BJ (cell line): Measurements from ENCODE around the gene STX12. TPM values are rescaled to one million over a fixed set of nuclear protein-coding genes. Genes with fewer than 3 reads are reported as not detected.

ENCODE experiments used
- CTCF ChIA-PET: fragments of 350-600 bp; formaldehyde crosslinking; extraction: SDS; loops from one replicate; lab custom pipeline; 2021; ENCODE audit warnings: antibody characterized with exemption, inconsistent platforms; lab: Yijun Ruan, JAX
- POLR2A ChIA-PET: fragments of 300-600 bp; sonication (Branson Sonifier 250); formaldehyde crosslinking; extraction: SDS; loops from one replicate; lab custom pipeline; 2021; ENCODE audit warnings: antibody characterized with exemption; lab: Charles Lee
- DNase-seq: peaks from one replicate; pipeline ENCODE4 v3.0.0-alpha.2; 2011; ENCODE audit warnings: low read depth
- H3K27me3 ChIP-seq: 2 replicates; pipeline ENCODE4 v1.6.0; 2011; ENCODE audit warnings: low read length; ENCODE audit not compliant: control insufficient read depth, insufficient read depth
- H3K36me3 ChIP-seq: 2 replicates; pipeline ENCODE4 v1.5.1; 2011; ENCODE audit warnings: low read length; ENCODE audit not compliant: control insufficient read depth, insufficient read depth
- H3K4me3 ChIP-seq: 2 replicates; pipeline ENCODE4 v1.5.1; 2011; ENCODE audit warnings: low read depth, mild to moderate bottlenecking, control low read depth, low read length
- polyA plus RNA-seq: library from polyadenylated mRNA; depleted of rRNA; stranded (reverse); fragments of >200 nt; gene quantifications from 2 replicates; pipeline ENCODE4 v1.2.3, GENCODE V29; 2011
- TF ChIP-seq, protein P1 (sequence below): IDR thresholded peaks from 2 replicates; pipeline ENCODE4 v1.5.1; 2011; ENCODE audit warnings: low read depth, mild to moderate bottlenecking, control low read depth, inconsistent platforms, low read length, moderate library complexity; ENCODE audit not compliant: insufficient read depth

The STX12 gene
- polyA plus RNA-seq, 1 experiment, result 31.2 TPM

DNA sequence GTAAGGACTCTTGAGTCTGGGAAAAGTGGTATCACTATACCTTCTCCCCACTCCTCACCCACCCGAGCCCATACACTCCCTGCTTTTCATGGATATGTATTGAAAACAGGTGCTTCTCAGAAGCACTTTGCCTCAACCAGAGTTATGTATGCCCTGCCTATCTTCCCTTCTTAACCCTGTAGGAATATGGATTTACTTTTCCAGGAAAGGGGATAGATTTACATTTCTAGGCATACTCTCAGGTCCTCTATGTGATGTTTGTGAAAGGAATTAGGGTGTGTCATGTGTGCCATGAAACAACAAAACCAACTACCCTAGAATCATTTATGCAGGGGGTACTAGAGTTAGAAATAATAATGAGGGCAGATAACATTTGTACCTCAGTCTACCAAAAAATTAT is 11.0 kb upstream of the STX12 start:
- no peak for DNase-seq
- Histone ChIP-seq H3K36me3 (no peaks in the 10 kb centered on the region), H3K27me3 (no peaks in the 10 kb centered on the region), H3K4me3 (no peak overlapping the region)
- CTCF ChIA-PET, result interaction anchor here (0.6 kb wide), 1 partner anchor 360 kb away, joined by 3 read pairs; no protein-coding TSS in a partner anchor
- POLR2A ChIA-PET, result no interaction called here
- TF ChIP-seq, protein P1, sequence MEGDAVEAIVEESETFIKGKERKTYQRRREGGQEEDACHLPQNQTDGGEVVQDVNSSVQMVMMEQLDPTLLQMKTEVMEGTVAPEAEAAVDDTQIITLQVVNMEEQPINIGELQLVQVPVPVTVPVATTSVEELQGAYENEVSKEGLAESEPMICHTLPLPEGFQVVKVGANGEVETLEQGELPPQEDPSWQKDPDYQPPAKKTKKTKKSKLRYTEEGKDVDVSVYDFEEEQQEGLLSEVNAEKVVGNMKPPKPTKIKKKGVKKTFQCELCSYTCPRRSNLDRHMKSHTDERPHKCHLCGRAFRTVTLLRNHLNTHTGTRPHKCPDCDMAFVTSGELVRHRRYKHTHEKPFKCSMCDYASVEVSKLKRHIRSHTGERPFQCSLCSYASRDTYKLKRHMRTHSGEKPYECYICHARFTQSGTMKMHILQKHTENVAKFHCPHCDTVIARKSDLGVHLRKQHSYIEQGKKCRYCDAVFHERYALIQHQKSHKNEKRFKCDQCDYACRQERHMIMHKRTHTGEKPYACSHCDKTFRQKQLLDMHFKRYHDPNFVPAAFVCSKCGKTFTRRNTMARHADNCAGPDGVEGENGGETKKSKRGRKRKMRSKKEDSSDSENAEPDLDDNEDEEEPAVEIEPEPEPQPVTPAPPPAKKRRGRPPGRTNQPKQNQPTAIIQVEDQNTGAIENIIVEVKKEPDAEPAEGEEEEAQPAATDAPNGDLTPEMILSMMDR, result no peak

DNA sequence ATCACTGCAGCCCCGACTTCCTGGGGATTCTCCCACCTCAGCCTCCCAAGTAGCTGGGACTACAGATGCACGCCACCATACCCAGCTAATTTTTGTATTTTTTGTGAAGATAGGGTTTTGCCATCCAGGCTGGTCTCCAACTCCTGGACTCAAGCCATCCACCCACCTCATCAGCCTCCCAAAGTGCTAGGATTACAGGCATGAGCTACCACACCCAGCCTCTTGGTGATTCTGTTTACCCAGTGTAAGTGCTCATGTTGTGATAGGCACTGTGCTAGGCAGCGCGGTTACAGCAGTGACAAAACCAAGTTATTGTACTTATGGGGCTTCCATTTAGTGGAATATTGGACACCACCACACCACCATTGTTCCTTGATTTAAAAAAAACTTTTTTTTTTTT is 9.7 kb upstream of the STX12 start:
- no peaks in the 10 kb centered on the region for H3K27me3 ChIP-seq
- CTCF ChIA-PET, result interaction anchor here (1.2 kb wide), 1 partner anchor 11 kb away, joined by 3 read pairs; no protein-coding TSS in a partner anchor
- POLR2A ChIA-PET, result no interaction called here
- no peaks in the 10 kb centered on the region for H3K36me3 ChIP-seq
- TF ChIP-seq, protein P1, result no peak
- no peak for DNase-seq
- no peak overlapping the region for H3K4me3 ChIP-seq

DNA sequence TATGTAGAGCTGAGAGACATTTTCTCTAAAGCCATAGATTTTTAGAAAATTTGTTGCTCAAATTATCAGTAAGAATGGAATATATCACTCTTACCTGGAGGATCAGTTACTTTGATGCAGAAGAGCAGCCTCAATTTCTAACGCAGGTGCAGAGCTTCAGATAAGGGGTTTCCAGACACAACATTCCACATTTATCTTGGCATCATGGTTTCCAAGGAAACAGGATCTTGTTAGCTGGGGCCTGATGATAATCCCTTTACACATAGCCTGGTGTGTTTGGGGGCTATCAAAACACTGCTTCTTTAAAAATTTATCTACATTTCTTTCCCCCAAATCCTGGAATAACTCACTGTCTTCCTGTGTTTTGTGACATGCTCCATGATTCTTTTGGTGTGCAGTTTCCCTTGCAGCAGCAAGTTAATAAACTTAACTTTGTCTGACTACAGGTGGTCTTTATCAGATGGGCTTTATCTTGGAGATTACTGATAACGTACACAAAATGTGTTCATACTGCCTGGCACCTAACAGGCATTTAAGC is 2.7 kb upstream of the STX12 start:
- Histone ChIP-seq H3K27me3 (no peaks in the 10 kb centered on the region), H3K36me3 (no peaks in the 10 kb centered on the region), H3K4me3 (no peak overlapping the region)
- ChIA-PET CTCF (no interaction called here), POLR2A (no interaction called here)
- no peak for DNase-seq
- TF ChIP-seq, protein P1, result no peak

DNA sequence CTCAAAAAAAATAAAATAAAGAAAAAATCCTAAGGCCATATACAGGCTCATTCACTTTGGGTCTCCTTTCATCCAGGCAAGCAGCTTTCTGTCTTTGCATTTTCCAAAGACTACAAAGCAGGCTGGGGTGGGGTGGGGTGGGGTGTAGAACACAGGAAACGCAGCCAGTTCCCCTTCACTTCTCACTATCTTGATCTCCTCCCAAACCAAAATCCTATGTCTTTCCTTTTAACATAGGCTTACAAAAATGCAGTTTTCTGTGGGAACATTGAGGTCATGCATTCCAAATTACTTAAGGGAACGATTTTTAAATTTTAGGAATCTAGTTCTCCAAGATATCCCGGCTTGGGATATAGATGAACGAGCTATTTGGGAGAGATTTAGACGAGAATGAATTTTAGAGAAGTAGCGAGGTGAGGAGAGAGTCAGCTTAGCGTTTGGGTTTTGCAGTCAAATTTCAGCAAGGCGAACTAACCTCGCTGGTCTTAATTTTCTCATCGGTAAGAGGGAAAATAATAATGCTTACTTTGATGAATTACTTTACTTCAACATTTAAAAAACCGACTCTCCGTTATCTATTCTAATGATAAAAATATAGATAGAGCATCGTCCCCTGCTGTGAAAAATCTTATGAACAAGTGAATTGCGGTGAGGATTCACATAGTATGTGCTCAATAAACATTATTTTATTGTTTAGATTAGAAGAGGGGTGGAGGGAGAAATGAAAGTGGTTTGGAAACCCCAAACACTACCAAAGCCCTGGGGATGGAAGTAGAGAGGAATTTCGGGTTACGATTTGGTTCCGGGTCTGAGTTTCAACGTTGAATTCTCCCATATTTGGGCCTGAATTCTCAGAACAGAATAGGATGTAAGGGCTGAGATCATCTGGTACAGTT is 735 bp upstream of the STX12 start:
- no peaks in the 10 kb centered on the region for H3K27me3 ChIP-seq
- H3K36me3 ChIP-seq, result no peaks in the 10 kb centered on the region
- peak overlapping the region; percentile 28 for H3K4me3 ChIP-seq
- ChIA-PET POLR2A (interaction anchor here (0.8 to 1.1 kb wide), 5 partner anchors 8 to 100 kb away, joined by 3 to 9 read pairs (median 4); partner anchors contain the start of gene FAM76A), CTCF (interaction anchor here (0.6 to 1.2 kb wide), 5 partner anchors 17 to 375 kb away, joined by 3 to 4 read pairs (median 4); no protein-coding TSS in a partner anchor)
- TF ChIP-seq, protein P1, result no peak
- DNase-seq, result no peak

DNA sequence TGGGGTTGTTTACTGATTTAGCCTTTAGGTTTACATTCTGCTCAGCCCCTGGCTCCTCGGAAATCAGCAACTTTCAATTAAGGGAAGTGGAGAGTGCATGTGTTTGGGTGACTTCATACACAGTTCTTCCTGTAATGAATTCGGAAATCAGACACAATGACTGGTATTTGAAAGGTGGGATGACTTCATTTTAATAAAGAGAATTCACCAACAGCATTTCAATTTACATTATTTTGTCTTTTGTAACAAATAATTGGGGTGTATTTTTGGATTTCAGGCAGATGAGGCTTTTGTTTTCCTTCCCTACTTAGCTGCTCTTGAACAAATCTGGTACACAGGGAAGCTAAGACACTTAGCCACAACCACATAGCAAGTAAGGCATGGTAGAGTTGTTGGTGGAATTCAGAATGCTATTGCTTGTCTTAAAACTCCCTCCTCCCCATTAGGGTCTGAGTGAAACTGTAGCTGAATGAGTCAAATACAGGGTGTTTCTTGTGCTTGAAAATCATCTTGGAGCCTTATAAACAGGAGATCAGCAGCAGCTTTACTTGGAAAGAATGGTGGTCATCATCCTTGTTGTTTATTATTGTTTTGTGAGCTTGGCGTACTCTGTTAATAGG is 917 bp downstream of the STX12 start:
- CTCF ChIA-PET, result interaction anchor here (0.7 to 1.9 kb wide), 3 partner anchors 9 to 43 kb away, joined by 3 to 4 read pairs (median 4); no protein-coding TSS in a partner anchor
- Histone ChIP-seq H3K36me3 (no peaks in the 10 kb centered on the region), H3K4me3 (peak overlapping the region; percentile 77), H3K27me3 (no peaks in the 10 kb centered on the region)
- POLR2A ChIA-PET, result no interaction called here
- DNase-seq, result no peak
- TF ChIP-seq, protein P1, result no peak
